ENCODE data around the gene NPC1. TPM values are rescaled to one million over a fixed set of nuclear protein-coding genes. Genes with fewer than 3 reads are reported as not detected.

NPC1 gene
- total RNA-seq, 4 donors from 2014 or later = 35.7 to 99.4 (median 46.2) TPM

DNA sequence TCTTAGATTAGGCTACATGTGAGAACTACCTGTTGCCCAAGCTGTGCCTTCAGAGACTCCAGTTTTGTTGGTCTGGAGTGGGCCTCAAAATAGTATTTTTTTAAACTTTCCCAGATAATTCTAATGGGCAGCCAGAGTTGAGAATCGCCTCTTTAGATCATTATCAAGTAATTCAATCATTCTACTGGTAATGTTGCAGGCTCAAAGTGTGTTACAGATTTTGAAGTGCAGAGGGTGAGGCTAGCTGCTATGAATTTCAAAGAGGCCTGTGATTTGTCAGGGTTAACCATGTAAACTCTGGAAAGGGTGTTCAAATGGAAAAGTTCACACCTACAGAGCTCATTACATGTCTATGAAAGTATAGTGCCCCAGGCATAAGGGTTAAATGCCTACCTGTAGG, 46.3 kb upstream of the NPC1 start:
- Histone ChIP-seq H3K4me3 (no peak overlapping the region), H3K27me3 (no peaks in the 10 kb centered on the region), H3K36me3 (no peaks in the 10 kb centered on the region), H3K4me1 (peaks cover 0 to 4% of the 10 kb centered on the region in 2 donors), H3K9me3 (no peaks in the 10 kb centered on the region), H3K27ac (no peak overlapping the region)
- ATAC-seq (no peak), DNase-seq (no peak)
- TF ChIP-seq, protein P1, sequence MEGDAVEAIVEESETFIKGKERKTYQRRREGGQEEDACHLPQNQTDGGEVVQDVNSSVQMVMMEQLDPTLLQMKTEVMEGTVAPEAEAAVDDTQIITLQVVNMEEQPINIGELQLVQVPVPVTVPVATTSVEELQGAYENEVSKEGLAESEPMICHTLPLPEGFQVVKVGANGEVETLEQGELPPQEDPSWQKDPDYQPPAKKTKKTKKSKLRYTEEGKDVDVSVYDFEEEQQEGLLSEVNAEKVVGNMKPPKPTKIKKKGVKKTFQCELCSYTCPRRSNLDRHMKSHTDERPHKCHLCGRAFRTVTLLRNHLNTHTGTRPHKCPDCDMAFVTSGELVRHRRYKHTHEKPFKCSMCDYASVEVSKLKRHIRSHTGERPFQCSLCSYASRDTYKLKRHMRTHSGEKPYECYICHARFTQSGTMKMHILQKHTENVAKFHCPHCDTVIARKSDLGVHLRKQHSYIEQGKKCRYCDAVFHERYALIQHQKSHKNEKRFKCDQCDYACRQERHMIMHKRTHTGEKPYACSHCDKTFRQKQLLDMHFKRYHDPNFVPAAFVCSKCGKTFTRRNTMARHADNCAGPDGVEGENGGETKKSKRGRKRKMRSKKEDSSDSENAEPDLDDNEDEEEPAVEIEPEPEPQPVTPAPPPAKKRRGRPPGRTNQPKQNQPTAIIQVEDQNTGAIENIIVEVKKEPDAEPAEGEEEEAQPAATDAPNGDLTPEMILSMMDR (IDR thresholded peaks at IDR 0.05 in 4 of 5, conservative IDR thresholded peaks at IDR 0.05 in 1 of 5) = no peak
- no peak for TF ChIP-seq POLR2A (IDR thresholded peaks at IDR 0.05)
- in situ Hi-C loops (cut with MboI; ENCODE audit: low sequenced_read_pairs in 4 of 4) (loop anchor here in 2 of 4 donors (25.0 kb wide), 3 partner anchors 180 to 480 kb away; no protein-coding TSS in a partner anchor), intact Hi-C loops (cut with DNase I; ENCODE audit: low total_unique reads) (no loop called here)

DNA sequence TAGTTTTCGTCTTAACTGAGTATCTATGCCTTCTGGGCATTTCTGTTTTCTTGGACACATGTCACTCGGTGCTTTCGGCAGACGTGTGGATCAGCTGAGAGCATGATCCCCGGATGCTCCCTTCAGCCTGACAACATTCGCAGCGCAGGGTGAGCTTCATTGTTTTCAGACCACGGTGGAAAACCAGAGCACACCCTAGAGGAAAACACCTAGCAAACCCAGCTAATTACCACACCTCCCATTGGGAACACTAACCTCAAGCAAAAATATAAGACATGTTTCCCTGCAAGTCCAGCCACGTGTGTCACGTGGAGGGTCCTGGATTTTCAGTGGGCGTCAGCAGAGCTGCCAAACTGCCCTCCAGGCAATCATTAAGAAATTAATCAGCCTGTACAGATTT, 45.4 kb upstream of the NPC1 start:
- H3K4me3 ChIP-seq = no peak overlapping the region
- in situ Hi-C loops (cut with MboI; ENCODE audit: low sequenced_read_pairs in 4 of 4) (loop anchor here in 2 of 4 donors (25.0 kb wide), 3 partner anchors 181 to 481 kb away; no protein-coding TSS in a partner anchor), intact Hi-C loops (cut with DNase I; ENCODE audit: low total_unique reads) (no loop called here)
- ATAC-seq (no peak), DNase-seq (no peak)
- peaks cover 4 to 13% of the 10 kb centered on the region in 2 donors for H3K4me1 ChIP-seq
- TF ChIP-seq, protein P1 (IDR thresholded peaks at IDR 0.05 in 4 of 5, conservative IDR thresholded peaks at IDR 0.05 in 1 of 5) = no peak
- TF ChIP-seq POLR2A (IDR thresholded peaks at IDR 0.05) = no peak
- no peaks in the 10 kb centered on the region for H3K27me3 ChIP-seq
- no peak overlapping the region for H3K27ac ChIP-seq
- H3K36me3 ChIP-seq = no peaks in the 10 kb centered on the region
- no peaks in the 10 kb centered on the region for H3K9me3 ChIP-seq

DNA sequence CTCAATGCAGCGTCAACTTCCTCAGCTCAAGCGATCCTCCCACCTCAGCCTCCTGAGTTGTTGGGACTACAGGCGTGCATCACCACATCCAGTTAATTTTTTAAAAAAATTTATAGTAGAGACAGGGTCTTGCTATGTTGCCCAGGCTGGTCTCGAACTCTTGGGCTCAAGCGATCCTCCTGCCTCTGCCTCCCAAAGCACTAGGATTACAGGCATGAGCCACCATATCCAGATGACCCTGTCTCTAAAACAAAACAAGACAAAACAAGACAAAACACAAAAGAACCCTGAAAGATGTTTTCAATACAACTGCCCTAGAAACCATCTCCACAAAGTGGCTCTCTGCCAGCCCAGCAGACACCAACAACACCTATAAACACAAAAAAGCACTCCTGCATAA, 45.0 kb upstream of the NPC1 start:
- H3K4me3 ChIP-seq = no peak overlapping the region
- no peak overlapping the region for H3K27ac ChIP-seq
- H3K36me3 ChIP-seq = no peaks in the 10 kb centered on the region
- DNase-seq = no peak
- H3K27me3 ChIP-seq = no peaks in the 10 kb centered on the region
- no peak for TF ChIP-seq POLR2A (IDR thresholded peaks at IDR 0.05)
- TF ChIP-seq, protein P1 (IDR thresholded peaks at IDR 0.05 in 4 of 5, conservative IDR thresholded peaks at IDR 0.05 in 1 of 5) = no peak
- ATAC-seq = no peak
- no peaks in the 10 kb centered on the region for H3K9me3 ChIP-seq
- intact Hi-C loops (cut with DNase I; ENCODE audit: low total_unique reads) (no loop called here), in situ Hi-C loops (cut with MboI; ENCODE audit: low sequenced_read_pairs in 4 of 4) (loop anchor here in 2 of 4 donors (25.0 kb wide), 3 partner anchors 181 to 481 kb away; no protein-coding TSS in a partner anchor)
- H3K4me1 ChIP-seq = peaks cover 7 to 17% of the 10 kb centered on the region in 2 donors

DNA sequence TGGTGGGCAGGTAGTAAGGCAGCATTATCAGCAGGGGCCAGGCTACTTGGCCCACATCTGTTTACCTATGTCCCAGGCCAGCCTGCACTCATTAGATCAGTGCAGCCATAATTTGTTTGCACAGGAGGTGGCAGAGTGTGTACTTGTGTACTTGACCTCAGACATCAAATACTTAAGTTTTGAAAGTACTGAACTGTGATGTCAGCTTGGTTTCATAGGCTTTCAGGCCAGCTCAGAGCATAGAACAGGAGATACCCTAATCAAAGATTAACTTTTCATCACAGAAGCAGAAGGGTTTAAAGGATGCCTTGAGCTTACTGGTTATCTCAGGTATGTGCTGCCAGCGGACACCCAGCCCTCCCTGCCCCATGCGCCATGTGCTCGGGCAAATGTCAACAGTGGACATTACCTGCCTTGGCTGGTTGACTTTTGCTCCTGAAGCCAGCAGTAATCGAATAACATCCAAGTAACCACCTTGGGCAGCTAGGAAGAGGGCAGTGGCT, 43.2 kb upstream of the NPC1 start:
- H3K9me3 ChIP-seq = no peaks in the 10 kb centered on the region
- in situ Hi-C loops (cut with MboI; ENCODE audit: low sequenced_read_pairs in 4 of 4) (loop anchor here in 3 of 4 donors (10.0 to 25.0 kb wide), 7 partner anchors 75 to 495 kb away; no protein-coding TSS in a partner anchor), intact Hi-C loops (cut with DNase I; ENCODE audit: low total_unique reads) (loop anchor here (5.0 to 10.0 kb wide), 2 partner anchors 288 to 485 kb away; no protein-coding TSS in a partner anchor)
- TF ChIP-seq POLR2A (IDR thresholded peaks at IDR 0.05) = no peak
- TF ChIP-seq, protein P1 (IDR thresholded peaks at IDR 0.05 in 4 of 5, conservative IDR thresholded peaks at IDR 0.05 in 1 of 5) = no peak
- no peaks in the 10 kb centered on the region for H3K27me3 ChIP-seq
- H3K4me1 ChIP-seq = peaks cover 7 to 23% of the 10 kb centered on the region in 2 donors
- no peak for DNase-seq
- no peaks in the 10 kb centered on the region for H3K36me3 ChIP-seq
- no peak overlapping the region for H3K27ac ChIP-seq
- ATAC-seq = no peak
- no peak overlapping the region for H3K4me3 ChIP-seq
